Measurements from ENCODE around the gene PREX1. TPM values are rescaled to one million over a fixed set of nuclear protein-coding genes. Genes with fewer than 3 reads are reported as not detected.

The PREX1 gene
- total RNA-seq, 1 experiment from 2014 or later, result 3.3 TPM

DNA sequence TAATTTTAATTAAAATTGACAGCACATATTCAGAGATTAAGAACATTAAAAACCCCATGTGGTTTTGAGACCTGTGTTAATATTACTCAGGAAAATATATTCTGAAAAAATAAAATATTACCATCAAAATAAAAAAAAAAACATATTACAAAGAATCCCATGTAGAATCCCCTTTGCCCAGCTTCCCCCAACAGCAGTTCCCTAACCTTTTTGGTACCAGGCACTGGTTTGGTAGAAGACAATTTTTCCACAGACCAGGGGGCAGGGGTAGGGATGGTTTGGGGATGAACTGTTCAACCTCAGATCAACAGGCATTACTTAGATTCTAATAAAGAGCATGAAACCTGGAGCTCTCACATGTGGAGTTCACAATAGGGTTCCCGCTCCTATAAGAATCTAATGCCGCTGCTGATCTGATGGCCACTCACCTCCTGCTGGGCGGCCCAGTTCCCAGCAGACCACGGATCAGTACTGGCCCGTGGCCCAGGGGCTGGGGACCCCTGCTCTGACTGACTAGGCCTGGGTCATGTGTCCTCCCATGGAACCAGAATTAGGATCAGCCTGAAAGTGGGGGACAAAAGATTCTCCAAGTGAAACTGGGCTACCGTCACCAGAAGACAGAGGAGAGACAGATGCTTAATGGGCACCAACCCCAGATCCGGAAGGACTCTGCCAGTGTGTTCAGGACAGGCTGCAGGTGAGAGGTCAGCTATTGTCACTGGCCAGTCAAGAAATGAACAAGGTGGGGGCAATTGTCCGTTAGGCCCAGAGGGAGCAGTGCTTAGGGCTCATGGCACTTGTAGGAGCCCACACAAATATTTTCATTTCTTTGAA is 235.5 kb downstream of the PREX1 start:
- Histone ChIP-seq H4K20me1 (ENCODE audit: insufficient read depth) (no peaks in the 10 kb centered on the region), H3K36me3 (ENCODE audit: low read depth) (no peaks in the 10 kb centered on the region), H3K4me2 (no peak overlapping the region), H3K27me3 (ENCODE audit: insufficient read depth, low read depth) (no peaks in the 10 kb centered on the region), H3F3A (ENCODE audit: insufficient read depth, low read depth) (peaks cover 11% of the 10 kb centered on the region), H3K79me2 (ENCODE audit: low read depth) (no peaks in the 10 kb centered on the region), H3K9me2 (ENCODE audit: insufficient read depth) (no peaks in the 10 kb centered on the region), H3K9me3 (ENCODE audit: insufficient read depth, low read depth) (0 out of 2 replicates have a peak, but pooled peaks cover 6% of the 10 kb centered on the region), H3K4me1 (replicated peaks; ENCODE audit: insufficient read depth) (peaks cover 13% of the 10 kb centered on the region), H3K27ac (no peak overlapping the region), H3K4me3 (no peak overlapping the region), H2AFZ (no peak overlapping the region)
- no peak for TF ChIP-seq EZH2 (IDR thresholded peaks at IDR 0.05; ENCODE audit: low read depth)
- TF ChIP-seq, protein P1, sequence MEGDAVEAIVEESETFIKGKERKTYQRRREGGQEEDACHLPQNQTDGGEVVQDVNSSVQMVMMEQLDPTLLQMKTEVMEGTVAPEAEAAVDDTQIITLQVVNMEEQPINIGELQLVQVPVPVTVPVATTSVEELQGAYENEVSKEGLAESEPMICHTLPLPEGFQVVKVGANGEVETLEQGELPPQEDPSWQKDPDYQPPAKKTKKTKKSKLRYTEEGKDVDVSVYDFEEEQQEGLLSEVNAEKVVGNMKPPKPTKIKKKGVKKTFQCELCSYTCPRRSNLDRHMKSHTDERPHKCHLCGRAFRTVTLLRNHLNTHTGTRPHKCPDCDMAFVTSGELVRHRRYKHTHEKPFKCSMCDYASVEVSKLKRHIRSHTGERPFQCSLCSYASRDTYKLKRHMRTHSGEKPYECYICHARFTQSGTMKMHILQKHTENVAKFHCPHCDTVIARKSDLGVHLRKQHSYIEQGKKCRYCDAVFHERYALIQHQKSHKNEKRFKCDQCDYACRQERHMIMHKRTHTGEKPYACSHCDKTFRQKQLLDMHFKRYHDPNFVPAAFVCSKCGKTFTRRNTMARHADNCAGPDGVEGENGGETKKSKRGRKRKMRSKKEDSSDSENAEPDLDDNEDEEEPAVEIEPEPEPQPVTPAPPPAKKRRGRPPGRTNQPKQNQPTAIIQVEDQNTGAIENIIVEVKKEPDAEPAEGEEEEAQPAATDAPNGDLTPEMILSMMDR (conservative IDR thresholded peaks at IDR 0.05), result no peak
- CTCF ChIA-PET, result no interaction called here
- BruUV-seq (replicated peaks), result no TSS peak
- POLR2A ChIA-PET (ENCODE audit: unreplicated experiment), result interaction anchor here (0.6 kb wide), 1 partner anchor 54 kb away, joined by 5 read pairs; no protein-coding TSS in a partner anchor
- DNase-seq, result no peak
- intact Hi-C loops (cut with micrococcal nuclease; ENCODE audit: unreplicated experiment), result no loop called here

DNA sequence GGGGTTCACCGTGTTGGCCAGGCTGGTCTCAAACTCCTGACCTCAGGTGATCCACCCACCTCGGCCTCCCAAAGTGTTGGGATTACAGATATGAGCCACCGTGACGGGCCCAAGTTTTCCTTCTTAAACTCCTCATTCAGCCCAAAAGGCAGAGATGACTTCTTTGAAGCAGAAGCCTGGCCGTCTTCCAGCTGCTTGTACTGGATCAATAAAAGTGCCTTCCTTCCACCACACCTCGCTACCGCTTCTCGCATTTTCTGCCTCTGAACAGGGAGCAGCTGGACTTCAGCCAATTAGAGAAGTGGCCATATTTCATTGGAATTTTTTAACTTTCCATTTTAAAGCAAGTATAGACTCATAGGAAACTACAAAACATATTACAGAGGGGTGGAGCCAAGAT is 241.1 kb downstream of the PREX1 start:
- Histone ChIP-seq H3F3A (ENCODE audit: insufficient read depth, low read depth) (peaks cover under 1% of the 10 kb centered on the region; the same call in 1 of the 2 replicates), H3K4me2 (no peak overlapping the region), H3K9me3 (ENCODE audit: insufficient read depth, low read depth) (no peaks in the 10 kb centered on the region), H3K36me3 (ENCODE audit: low read depth) (no peaks in the 10 kb centered on the region), H2AFZ (no peak overlapping the region), H3K4me1 (replicated peaks; ENCODE audit: insufficient read depth) (peaks cover 5% of the 10 kb centered on the region; the same call in 1 of the 2 replicates), H3K79me2 (ENCODE audit: low read depth) (no peaks in the 10 kb centered on the region), H3K27ac (no peak overlapping the region), H3K27me3 (ENCODE audit: insufficient read depth, low read depth) (no peaks in the 10 kb centered on the region), H3K9me2 (ENCODE audit: insufficient read depth) (no peaks in the 10 kb centered on the region), H3K4me3 (no peak overlapping the region), H4K20me1 (ENCODE audit: insufficient read depth) (no peaks in the 10 kb centered on the region)
- intact Hi-C loops (cut with micrococcal nuclease; ENCODE audit: unreplicated experiment), result no loop called here
- TF ChIP-seq, protein P1 (conservative IDR thresholded peaks at IDR 0.05), result no peak
- no peak for TF ChIP-seq EZH2 (IDR thresholded peaks at IDR 0.05; ENCODE audit: low read depth)
- CTCF ChIA-PET, result interaction anchor here (0.6 kb wide), 1 partner anchor 614 kb away, joined by 20 read pairs; no protein-coding TSS in a partner anchor
- DNase-seq, result no peak
- BruUV-seq (replicated peaks), result no TSS peak
- POLR2A ChIA-PET (ENCODE audit: unreplicated experiment), result no interaction called here

DNA sequence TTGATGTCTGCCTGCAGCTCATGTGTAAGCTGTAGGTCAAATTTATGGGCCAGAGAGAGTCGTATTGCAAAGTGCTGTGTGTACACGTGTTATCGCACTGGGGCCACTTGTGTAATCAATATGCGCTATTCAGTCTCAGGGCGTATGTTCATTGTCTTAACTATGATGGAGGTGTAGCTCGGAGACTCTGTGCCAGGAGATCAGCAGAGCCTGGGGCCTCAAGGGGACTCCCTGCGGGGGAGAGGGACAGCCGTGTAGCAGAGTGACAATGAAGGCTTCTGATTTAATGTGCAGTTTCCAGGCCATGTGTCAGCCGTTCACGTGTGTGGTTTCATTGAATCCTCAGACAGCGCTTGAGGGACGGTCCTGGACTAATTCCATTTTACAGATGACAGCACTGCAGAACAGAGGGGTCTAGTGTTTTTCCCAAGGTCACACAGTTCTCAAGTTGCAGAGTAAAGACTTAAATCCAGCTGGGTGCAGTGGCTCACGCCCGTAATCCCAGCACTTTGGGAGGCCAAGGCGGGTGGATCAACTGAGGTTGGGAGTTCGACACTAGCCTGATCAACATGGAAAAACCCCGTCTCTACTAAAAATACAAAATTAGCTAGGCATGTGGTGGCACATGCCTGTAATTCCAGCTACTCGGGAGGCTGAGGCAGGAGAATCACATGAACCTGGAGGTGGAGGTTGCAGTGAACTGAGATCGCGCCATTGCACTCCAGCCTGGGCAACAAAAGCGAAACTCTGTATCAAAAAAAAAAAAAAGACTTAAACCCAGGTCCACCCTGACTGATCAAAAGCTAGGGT is 242.5 kb downstream of the PREX1 start:
- no peak for DNase-seq
- no TSS peak for BruUV-seq (replicated peaks)
- H4K20me1 ChIP-seq (ENCODE audit: insufficient read depth), result no peaks in the 10 kb centered on the region
- ChIA-PET POLR2A (ENCODE audit: unreplicated experiment) (no interaction called here), CTCF (no interaction called here)
- H3K9me3 ChIP-seq (ENCODE audit: insufficient read depth, low read depth), result no peaks in the 10 kb centered on the region
- H3K4me2 ChIP-seq, result no peak overlapping the region
- TF ChIP-seq EZH2 (IDR thresholded peaks at IDR 0.05; ENCODE audit: low read depth), result no peak
- TF ChIP-seq, protein P1 (conservative IDR thresholded peaks at IDR 0.05), result no peak
- H3K4me3 ChIP-seq, result no peak overlapping the region
- no peak overlapping the region for H3K27ac ChIP-seq
- H3F3A ChIP-seq (ENCODE audit: insufficient read depth, low read depth), result no peaks in the 10 kb centered on the region
- no peaks in the 10 kb centered on the region for H3K36me3 ChIP-seq (ENCODE audit: low read depth)
- intact Hi-C loops (cut with micrococcal nuclease; ENCODE audit: unreplicated experiment), result no loop called here
- H3K4me1 ChIP-seq (replicated peaks; ENCODE audit: insufficient read depth), result peaks cover 5% of the 10 kb centered on the region; the same call in 1 of the 2 replicates
- H2AFZ ChIP-seq, result no peak overlapping the region
- no peaks in the 10 kb centered on the region for H3K79me2 ChIP-seq (ENCODE audit: low read depth)
- no peaks in the 10 kb centered on the region for H3K9me2 ChIP-seq (ENCODE audit: insufficient read depth)
- no peaks in the 10 kb centered on the region for H3K27me3 ChIP-seq (ENCODE audit: insufficient read depth, low read depth)

Data from PC-9 (cell line).